Measurements from ENCODE around the gene SUPT3H.

DNA sequence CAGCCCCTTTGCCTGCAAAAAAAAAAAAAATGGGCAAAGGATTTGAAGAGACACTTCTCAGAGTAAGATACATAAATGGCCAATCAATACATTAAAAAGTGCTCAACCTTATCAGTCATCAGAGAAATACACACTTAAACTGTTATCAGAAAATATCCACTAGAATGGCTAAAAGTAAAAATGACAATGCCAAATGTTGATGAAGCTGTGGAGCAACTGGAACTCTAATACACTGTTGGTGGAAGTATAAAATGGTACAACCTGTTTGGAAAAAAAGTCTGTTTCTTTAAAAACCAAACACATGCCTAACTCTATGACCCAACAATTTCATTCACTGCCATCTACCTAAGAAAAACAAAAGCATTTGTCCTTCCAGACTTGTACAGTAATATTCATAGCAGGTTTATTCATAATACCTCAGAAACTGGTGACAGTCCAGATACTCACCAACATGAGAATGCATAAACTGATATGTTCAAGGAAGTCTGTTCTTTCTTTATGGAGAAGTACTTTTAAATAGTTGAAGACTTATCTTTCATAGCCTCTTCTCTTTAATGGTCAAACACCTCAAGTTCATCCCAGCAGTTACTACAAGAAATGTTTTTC, 428.0 kb downstream of the SUPT3H start:
- TF ChIP-seq, protein P1, sequence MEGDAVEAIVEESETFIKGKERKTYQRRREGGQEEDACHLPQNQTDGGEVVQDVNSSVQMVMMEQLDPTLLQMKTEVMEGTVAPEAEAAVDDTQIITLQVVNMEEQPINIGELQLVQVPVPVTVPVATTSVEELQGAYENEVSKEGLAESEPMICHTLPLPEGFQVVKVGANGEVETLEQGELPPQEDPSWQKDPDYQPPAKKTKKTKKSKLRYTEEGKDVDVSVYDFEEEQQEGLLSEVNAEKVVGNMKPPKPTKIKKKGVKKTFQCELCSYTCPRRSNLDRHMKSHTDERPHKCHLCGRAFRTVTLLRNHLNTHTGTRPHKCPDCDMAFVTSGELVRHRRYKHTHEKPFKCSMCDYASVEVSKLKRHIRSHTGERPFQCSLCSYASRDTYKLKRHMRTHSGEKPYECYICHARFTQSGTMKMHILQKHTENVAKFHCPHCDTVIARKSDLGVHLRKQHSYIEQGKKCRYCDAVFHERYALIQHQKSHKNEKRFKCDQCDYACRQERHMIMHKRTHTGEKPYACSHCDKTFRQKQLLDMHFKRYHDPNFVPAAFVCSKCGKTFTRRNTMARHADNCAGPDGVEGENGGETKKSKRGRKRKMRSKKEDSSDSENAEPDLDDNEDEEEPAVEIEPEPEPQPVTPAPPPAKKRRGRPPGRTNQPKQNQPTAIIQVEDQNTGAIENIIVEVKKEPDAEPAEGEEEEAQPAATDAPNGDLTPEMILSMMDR (IDR thresholded peaks at IDR 0.05), result no peak
- no peak for TF ChIP-seq EP300 (IDR thresholded peaks at IDR 0.05)
